H1 (cell line): ENCODE results near the gene SNTG2.

Experiments
- CHD2 ChIP-seq: IDR thresholded peaks from 2 replicates; pipeline ENCODE4 v1.6.1; 2012; ENCODE audit warnings: low read length, improper control_type of control experiment
- CREB1 ChIP-seq: IDR thresholded peaks from 2 replicates; pipeline ENCODE4 v1.6.1; 2012; ENCODE audit warnings: inconsistent platforms
- CTCF ChIP-seq, 3 experiments: IDR thresholded peaks; 1 replicate in 2 of 3; 2 replicates in 1 of 3; pipeline versions ENCODE4 v1.5.1 to v1.6.1; 2011; ENCODE audit warnings: low read length in 3 of 3, mild to moderate bottlenecking in 3 of 3, inconsistent platforms in 2 of 3, low read depth in 1 of 3, moderate library complexity in 1 of 3; ENCODE audit not compliant: insufficient read depth in 1 of 3; ENCODE audit errors: control extremely low read depth in 1 of 3
- EP300 ChIP-seq, 2 experiments: IDR thresholded peaks; 1 replicate in 1 of 2; 2 replicates in 1 of 2; pipeline ENCODE4 v1.6.1; 2011 to 2012; ENCODE audit warnings: low read depth in 2 of 2, low read length in 2 of 2, mild to moderate bottlenecking in 2 of 2, borderline replicate concordance in 1 of 2, inconsistent platforms in 1 of 2, moderate library complexity in 1 of 2
- EZH2 ChIP-seq: fragments of 200-600 bp; sonication (generic); IDR thresholded peaks from 2 replicates; pipeline ENCODE4 v1.7.1; 2012; ENCODE audit warnings: low read depth, mild to moderate bottlenecking, moderate library complexity, low read length, inconsistent platforms; ENCODE audit not compliant: severe bottlenecking
- GABPA ChIP-seq: IDR thresholded peaks from 2 replicates; pipeline ENCODE4 v1.6.1; 2011; ENCODE audit warnings: mild to moderate bottlenecking, low read length, moderate library complexity, borderline replicate concordance; ENCODE audit not compliant: insufficient read depth
- KDM1A ChIP-seq: fragments of 200-600, 300-600 bp; sonication (generic); IDR thresholded peaks from 2 replicates; pipeline ENCODE4 v1.7.1; 2016; ENCODE audit warnings: mild to moderate bottlenecking, low read length, borderline replicate concordance
- POLR2A ChIP-seq, 2 experiments: IDR thresholded peaks; 1 replicate in 1 of 2; 2 replicates in 1 of 2; pipeline ENCODE4 v1.6.1; 2011; ENCODE audit warnings: low read depth in 2 of 2, low read length in 2 of 2, mild to moderate bottlenecking in 2 of 2; ENCODE audit errors: control extremely low read depth in 1 of 2
- SIN3A ChIP-seq, 2 experiments: IDR thresholded peaks in 1 of 2; conservative IDR thresholded peaks in 1 of 2; 2 replicates each; pipeline ENCODE4 v1.6.1; 2011 to 2012; ENCODE audit warnings: low read length in 2 of 2, improper control_type of control experiment in 1 of 2, low read depth in 1 of 2, mild to moderate bottlenecking in 1 of 2
- TCF12 ChIP-seq: IDR thresholded peaks from 2 replicates; pipeline ENCODE4 v1.6.1; 2011; ENCODE audit warnings: low read depth, mild to moderate bottlenecking, low read length

GRCh38 chr2:1125217-1125616 lies 174.6 kb downstream of the SNTG2 start:
- TF ChIP-seq CTCF (IDR thresholded peaks at IDR 0.05; ENCODE audit: control extremely low read depth in 1 of 3, insufficient read depth in 1 of 3, low read depth in 1 of 3, low read length in 3 of 3): no peak
- no peak for TF ChIP-seq CHD2
- TF ChIP-seq GABPA: no peak
- TF ChIP-seq EZH2: no peak
- no peak for TF ChIP-seq POLR2A (IDR thresholded peaks at IDR 0.05; ENCODE audit: control extremely low read depth in 1 of 2, low read depth in 2 of 2, low read length in 2 of 2)
- no peak for TF ChIP-seq SIN3A (conservative IDR thresholded peaks at IDR 0.05 in 1 of 2, IDR thresholded peaks at IDR 0.05 in 1 of 2; ENCODE audit: low read depth in 1 of 2, low read length in 2 of 2)
- TF ChIP-seq CREB1: no peak
- TF ChIP-seq TCF12: no peak
- TF ChIP-seq EP300 (IDR thresholded peaks at IDR 0.05; ENCODE audit: borderline replicate concordance in 1 of 2, low read depth in 2 of 2, low read length in 2 of 2): no peak
- TF ChIP-seq KDM1A: no peak
